GM11168 (cell line): ENCODE results near the gene SCIN.
"Not testable (repeated sequence)": the region's sequence is repeated elsewhere in the genome, so short reads cannot be mapped to it uniquely, and the experiment has no call there.

Source experiments
- in situ Hi-C: fragments of 300-500 bp; cut with MboI; formaldehyde crosslinking; loops from one replicate; pipeline ENCODE4 v1.12.0; 2022; ENCODE audit warnings: low sequenced_read_pairs; ENCODE audit not compliant: unreplicated experiment

Gene SCIN

DNA sequence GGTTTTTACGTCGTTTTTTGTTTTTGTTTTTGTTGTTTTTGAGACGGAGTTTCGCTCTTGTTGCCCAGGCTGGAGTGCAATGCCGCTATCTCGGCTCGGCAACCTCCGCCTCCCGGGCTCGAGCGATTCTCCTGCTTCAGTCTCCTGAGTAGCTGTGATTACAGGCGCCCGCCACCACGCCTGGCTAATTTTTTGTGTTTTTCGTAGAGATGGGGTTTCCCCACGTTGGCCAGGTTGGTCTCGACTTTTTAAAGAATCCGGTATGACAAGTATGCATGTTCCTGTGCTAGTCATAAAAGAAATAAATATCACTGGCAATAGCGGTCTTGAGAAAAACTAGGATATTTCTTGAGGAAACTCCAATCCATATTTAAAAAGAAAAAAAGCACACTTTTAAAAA lies 114.2 kb downstream of the SCIN start:
- in situ Hi-C loops: no loop called here

DNA sequence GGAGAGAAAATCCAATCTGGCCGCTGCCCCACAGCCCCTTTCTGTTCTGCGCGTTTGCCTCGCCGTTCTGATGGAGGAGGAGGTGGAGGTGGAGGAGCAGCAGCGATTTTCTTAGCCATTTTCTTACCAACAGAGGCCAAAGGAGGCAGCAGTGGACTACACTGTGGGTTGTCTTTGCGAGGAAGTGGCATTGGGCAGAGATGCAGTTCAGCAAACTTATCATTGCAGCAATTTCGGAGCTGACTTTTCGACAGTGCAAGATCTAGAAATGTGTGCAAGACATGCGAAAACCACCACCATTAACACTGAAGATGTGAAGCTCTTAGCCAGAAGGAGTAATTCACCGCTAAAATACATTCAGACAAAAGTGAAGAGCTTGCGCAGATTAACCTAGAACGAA lies 115.0 kb downstream of the SCIN start:
- in situ Hi-C loops: no loop called here

DNA sequence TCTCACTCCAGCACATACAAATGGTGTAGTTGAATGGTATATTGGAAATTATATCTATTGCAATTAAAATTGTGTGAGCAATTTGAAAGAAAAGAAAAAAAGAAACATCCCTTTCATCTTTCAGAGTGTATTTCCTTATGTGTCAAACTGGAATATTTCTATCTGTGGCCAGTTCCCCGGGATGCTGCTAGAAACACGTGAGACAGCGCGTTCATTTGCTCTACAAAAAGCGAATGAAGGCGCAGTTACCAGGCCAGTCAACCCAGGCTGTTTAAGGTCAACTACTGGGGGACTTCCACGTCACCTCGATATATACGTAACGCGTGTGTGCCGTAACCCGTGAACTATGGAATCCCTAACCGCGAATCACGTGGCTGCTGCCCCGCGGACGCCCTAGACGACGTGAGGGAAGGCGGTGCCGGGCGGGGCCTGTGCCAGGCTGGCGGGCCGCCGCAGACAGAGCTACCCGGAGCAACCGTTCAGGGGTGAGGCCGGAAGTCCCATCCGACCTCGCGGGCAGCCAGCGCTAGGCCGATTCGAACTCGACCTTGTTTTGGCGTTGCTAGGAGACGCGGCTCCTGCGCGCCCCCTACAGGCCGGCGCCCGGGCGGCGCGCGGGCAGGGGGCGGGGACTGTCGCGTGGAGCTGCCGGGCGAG lies 115.8 kb downstream of the SCIN start:
- in situ Hi-C loops: no loop called here

DNA sequence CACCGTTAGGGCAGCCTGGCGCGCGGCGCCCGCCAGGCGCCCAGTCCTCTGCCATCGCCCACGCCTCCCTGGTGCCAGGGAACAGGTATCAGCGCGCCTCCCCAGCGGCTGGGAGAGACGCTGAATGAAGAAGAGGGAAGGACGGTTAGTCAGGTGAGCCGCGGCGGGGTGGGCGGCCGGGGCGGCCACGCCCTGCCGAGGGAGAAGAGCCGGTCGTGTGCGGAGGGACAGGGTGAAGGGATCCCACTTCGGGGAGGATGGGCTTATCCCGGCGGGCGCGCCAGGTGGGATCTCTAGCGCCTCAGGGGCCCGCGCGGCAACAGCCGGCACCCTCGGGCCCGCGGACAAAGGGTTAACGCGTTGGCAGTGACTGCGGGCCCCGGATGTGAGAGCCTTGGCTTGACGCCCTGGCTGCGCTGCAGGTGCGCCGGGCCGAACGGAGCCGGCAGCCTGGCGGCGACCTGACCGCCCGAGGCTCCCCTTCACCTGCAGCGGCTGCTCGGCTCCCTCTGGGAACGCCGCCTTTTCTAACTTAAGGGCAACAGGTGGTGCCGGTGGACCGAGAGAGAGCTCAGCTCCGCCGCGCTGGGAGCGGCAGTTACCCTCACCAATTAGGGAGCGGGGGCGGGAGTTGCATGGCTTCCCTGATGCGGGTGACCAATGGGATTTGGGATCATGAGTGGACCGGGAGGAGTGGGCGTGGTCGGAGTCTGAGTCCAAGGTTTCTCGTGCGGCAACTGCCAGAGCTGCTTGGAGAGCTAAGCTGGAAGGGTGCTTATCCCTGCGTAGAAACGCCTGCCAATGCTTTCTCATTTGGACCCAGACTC lies 116.6 kb downstream of the SCIN start, which contains the start of gene ARL4A:
TSS of gene ARL4A (plus strand) at position 743 of the 827 bp plus-strand sequence. CDS start 622 bp downstream, outside the sequence.
- in situ Hi-C loops: no loop called here

- in situ Hi-C loops: no loop called here
Observed at GRCh38 chr7:12687718-12688171, 117.2 kb downstream of the SCIN start.

DNA sequence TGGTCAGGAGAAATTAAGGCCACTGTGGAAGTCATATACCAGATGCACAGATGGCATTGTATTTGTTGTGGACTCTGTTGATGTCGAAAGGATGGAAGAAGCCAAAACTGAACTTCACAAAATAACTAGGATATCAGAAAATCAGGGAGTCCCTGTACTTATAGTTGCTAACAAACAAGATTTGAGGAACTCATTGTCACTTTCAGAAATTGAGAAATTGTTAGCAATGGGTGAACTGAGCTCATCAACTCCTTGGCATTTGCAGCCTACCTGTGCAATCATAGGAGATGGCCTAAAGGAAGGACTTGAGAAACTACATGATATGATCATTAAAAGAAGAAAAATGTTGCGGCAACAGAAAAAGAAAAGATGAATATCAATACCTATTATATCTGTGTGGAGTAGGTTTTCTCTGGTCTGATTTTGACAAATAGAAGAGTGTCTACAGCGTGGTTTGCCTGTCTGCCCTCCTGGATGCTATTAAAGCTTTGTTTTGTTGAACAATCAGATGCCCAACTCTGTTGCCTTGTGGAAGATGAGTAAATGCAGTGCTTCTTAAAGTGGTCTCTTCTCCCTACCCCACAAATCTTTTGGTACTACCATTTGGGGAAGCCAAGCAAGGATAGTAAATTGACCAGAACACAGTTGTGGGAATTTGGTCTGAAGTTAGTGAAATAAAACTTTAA lies 118.1 kb downstream of the SCIN start:
- in situ Hi-C loops: not testable (repeated sequence)

DNA sequence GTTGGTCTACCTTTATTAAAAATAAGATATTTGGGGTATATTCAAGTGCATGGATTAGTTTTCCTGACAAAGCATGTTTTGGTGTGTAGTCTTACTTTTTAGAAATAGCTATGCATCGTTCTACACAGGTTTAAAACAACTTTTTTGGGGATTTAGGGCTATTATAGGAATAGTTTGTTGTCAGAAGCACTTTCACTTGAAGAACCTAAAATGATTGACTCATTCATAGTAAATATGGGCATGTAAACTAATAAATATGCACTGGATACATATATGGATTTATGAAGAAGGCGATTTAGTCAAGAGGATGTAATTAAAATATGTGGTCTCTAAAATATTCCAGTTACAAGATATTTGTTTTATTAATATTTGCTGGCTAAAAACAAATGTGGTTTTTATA lies 118.9 kb downstream of the SCIN start:
- in situ Hi-C loops: no loop called here

DNA sequence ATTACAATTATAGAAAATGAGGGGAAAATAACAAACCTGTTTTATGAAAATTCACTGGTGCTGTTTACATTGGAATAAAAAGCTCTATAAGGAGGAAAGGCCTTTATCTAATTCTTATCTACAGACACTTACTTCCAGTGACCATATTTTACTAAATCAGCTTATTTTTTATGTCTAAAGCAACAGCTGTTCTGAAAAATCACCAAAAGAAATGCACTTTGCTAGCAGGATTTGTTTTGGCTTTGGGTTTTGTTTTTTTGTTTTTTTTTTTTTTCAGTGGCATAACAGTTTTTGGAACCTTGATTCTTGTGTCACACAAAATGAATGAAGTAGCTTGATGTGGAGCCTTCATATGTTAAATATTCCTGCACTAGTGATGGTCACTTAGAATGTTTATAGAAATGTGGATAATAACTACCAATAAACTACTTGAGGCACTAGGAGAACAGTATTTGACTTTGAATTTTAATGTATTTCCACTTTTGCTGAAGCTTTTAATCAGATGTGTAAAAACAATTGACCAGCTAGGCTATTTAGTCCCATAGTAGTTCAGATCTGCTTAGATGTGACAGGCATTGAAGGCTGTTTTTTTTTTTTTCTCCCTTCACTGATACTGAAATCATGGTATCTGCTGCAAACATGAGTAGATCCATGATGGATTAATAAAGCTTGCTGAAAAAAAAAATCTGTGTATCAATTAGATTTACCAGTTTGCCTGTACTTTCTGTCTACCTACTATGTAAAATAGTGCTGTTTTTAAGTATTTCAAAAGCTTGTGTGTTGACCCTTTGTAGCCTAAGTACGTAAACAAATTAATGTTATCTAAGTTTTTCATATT lies 119.7 kb downstream of the SCIN start:
- in situ Hi-C loops: no loop called here

- in situ Hi-C loops: not testable (repeated sequence)
Observed at GRCh38 chr7:12691388-12691787, 120.9 kb downstream of the SCIN start.

GRCh38 chr7:12692035-12692434 lies 121.5 kb downstream of the SCIN start:
- in situ Hi-C loops: no loop called here

GRCh38 chr7:12692479-12693259 lies 122.1 kb downstream of the SCIN start:
- in situ Hi-C loops: no loop called here

GRCh38 chr7:12694817-12695216 lies 124.3 kb downstream of the SCIN start:
- in situ Hi-C loops: no loop called here

DNA sequence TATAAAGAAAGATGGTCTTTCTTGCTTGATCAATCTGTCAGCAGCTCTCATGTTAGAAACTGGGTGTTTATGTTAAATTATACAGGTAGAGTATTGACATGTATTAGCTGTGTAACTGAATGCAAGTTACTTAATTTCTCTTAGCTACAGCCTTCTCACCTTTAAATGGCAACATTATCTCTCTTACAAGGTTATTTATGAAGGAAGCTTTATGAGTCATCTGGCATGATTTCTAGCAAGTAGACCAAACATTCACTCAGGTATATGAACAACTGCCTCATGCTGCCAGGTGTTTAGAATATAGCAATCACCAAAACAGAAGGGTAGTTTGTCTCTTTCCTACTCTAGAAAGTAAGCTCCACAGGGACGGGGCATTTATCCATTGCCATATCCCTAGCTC lies 125.4 kb downstream of the SCIN start:
- in situ Hi-C loops: no loop called here

- in situ Hi-C loops: no loop called here
Observed at GRCh38 chr7:12699299-12699698, 128.8 kb downstream of the SCIN start.

DNA sequence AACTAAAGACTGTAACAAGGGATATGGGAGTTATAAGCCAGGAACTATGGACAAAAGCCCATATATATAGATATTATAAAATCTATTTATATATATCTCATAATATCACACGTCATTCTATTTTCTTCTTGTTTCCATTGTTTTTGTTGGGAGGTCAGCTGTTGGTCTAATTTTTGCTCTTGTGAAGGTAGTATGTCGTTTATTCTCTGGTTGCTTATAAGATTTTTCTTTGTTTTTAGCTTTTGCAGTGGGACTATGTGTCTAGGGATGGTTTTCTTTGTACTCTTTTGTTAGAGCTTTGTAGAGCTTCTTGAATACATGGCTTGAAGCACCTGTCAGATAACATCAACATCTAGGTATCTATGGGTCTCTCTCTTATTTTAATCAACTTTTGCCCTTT lies 130.9 kb downstream of the SCIN start:
- in situ Hi-C loops: no loop called here

GRCh38 chr7:12703881-12704280 lies 133.4 kb downstream of the SCIN start:
- in situ Hi-C loops: no loop called here

DNA sequence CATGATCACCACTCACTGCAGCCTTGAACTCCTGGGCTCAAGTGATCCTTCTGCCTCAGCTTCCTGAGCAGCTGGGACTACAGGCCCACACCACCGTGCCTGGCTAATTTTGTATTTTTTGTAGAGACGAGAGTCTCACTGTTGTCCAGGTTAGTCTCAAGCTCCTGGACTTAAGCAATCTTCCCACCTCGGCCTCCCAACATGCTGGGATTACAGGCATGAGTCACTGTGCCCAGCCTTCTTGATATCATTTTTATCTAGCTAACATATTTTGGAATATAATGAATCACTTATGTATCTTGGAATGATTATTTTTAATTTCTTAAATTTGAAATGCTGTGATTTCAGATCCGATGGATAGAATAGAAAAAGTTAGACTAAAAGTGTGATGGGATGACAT lies 135.4 kb downstream of the SCIN start:
- in situ Hi-C loops: no loop called here

DNA sequence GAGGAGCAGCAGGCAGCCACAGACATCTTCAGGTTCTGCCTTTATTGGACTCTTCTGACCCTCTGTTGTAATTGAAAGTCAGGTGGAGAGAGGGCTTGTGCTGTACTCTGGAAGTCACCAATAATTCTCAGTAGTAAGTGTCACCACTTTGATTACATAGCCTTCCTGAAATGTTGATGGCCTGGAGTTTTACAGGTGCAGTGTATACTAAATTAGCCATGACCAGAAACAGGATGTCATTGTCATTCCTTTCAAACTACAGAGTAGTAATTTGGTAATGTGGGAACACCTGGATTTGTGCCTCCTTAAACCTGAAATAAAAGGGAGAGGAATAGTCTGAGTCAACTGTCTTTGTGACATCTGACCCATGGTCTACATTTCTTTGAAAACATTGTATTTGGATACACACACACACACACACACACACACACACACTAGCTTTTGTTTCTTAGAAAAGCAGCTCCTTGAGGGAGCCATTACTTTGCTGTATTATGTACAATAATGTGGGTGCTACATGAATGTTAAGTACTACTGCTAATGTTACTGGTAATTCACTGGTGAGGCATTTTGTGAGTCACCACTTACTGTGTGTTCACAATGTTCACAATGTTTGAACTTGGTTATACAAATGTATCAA lies 136.5 kb downstream of the SCIN start:
- in situ Hi-C loops: no loop called here

DNA sequence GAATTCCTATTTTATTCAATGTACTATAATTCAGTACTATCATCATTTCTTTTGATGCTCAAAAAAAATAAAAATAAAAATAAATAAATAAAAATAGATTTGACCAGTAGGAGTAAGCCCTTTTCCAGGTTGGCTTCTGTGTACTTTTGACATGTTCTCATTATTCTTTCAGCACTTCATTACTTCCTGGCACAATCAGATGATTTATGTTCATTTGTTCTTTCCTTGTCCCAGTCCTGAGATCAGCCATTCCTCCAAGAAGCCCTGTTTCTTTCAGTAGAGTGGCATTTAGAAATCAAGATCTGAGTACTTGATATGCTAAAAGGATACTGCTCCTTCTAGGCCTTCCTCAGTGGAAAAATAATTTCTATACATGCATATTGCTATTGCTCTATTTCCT lies 137.8 kb downstream of the SCIN start:
- in situ Hi-C loops: no loop called here
